ENCODE measurements around the gene AP1S3.

- TF ChIP-seq CTCF (conservative IDR thresholded peaks at IDR 0.05; ENCODE audit: low read depth, low read length) (no peak), EZH2 (IDR thresholded peaks at IDR 0.05; ENCODE audit: low read length, unreplicated experiment) (no peak), EZH2phosphoT487 (IDR thresholded peaks at IDR 0.05; ENCODE audit: borderline replicate concordance, low read length) (no peak)
Observed at GRCh38 chr2:223735035-223735640, 102.2 kb downstream of the AP1S3 start.

Measured in PC-3 (cell line).